Measurements from ENCODE around the gene AADAT.
"Not testable (repeated sequence)": the region's sequence is repeated elsewhere in the genome, so short reads cannot be mapped to it uniquely, and the experiment has no call there.

AADAT gene

GRCh38 chr4:170127758-170128157 is 38.0 kb upstream of the AADAT start:
- TF ChIP-seq, protein P1, sequence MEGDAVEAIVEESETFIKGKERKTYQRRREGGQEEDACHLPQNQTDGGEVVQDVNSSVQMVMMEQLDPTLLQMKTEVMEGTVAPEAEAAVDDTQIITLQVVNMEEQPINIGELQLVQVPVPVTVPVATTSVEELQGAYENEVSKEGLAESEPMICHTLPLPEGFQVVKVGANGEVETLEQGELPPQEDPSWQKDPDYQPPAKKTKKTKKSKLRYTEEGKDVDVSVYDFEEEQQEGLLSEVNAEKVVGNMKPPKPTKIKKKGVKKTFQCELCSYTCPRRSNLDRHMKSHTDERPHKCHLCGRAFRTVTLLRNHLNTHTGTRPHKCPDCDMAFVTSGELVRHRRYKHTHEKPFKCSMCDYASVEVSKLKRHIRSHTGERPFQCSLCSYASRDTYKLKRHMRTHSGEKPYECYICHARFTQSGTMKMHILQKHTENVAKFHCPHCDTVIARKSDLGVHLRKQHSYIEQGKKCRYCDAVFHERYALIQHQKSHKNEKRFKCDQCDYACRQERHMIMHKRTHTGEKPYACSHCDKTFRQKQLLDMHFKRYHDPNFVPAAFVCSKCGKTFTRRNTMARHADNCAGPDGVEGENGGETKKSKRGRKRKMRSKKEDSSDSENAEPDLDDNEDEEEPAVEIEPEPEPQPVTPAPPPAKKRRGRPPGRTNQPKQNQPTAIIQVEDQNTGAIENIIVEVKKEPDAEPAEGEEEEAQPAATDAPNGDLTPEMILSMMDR (IDR thresholded peaks at IDR 0.05; ENCODE audit: insufficient read depth, low read length, missing control alignments) = no peak
- no peak for DNase-seq (ENCODE audit: low read depth, low spot score)
- ChIA-PET CTCF (interaction anchor here (1.3 kb wide), 1 partner anchor 10 kb away, joined by 5 read pairs; no protein-coding TSS in a partner anchor), POLR2A (no interaction called here)
- no peak overlapping the region for H3K4me3 ChIP-seq (ENCODE audit: low read depth, low read length)

- CTCF ChIA-PET = no interaction called here
Measured at GRCh38 chr4:170124406-170124805, 34.6 kb upstream of the AADAT start.

GRCh38 chr4:170122252-170122651 is 32.5 kb upstream of the AADAT start:
- DNase-seq (ENCODE audit: low read depth, low spot score) = no peak
- ChIA-PET CTCF (no interaction called here), POLR2A (no interaction called here)
- no peak overlapping the region for H3K4me3 ChIP-seq (ENCODE audit: low read depth, low read length)
- TF ChIP-seq, protein P1 (IDR thresholded peaks at IDR 0.05; ENCODE audit: insufficient read depth, low read length, missing control alignments) = no peak

More at GRCh38 chr4:170124406-170124805, 34.6 kb upstream of the AADAT start:
- no peak overlapping the region for H3K4me3 ChIP-seq (ENCODE audit: low read depth, low read length)
- POLR2A ChIA-PET = no interaction called here
- TF ChIP-seq, protein P1 (IDR thresholded peaks at IDR 0.05; ENCODE audit: insufficient read depth, low read length, missing control alignments) = no peak
- DNase-seq (ENCODE audit: low read depth, low spot score) = no peak

- ChIA-PET CTCF (no interaction called here), POLR2A (no interaction called here)
- H3K4me3 ChIP-seq (ENCODE audit: low read depth, low read length) = no peak overlapping the region
- DNase-seq (ENCODE audit: low read depth, low spot score) = no peak
- TF ChIP-seq, protein P1 (IDR thresholded peaks at IDR 0.05; ENCODE audit: insufficient read depth, low read length, missing control alignments) = no peak
Measured at GRCh38 chr4:170114636-170115035, 24.9 kb upstream of the AADAT start.

GRCh38 chr4:170114183-170114582 is 24.4 kb upstream of the AADAT start:
- POLR2A ChIA-PET; DNase-seq (ENCODE audit: low read depth, low spot score); H3K4me3 ChIP-seq (ENCODE audit: low read depth, low read length); CTCF ChIA-PET: not testable (repeated sequence)

GRCh38 chr4:170111546-170111945 is 21.8 kb upstream of the AADAT start:
- no peak for DNase-seq (ENCODE audit: low read depth, low spot score)
- TF ChIP-seq, protein P1 (IDR thresholded peaks at IDR 0.05; ENCODE audit: insufficient read depth, low read length, missing control alignments) = no peak
- CTCF ChIA-PET = no interaction called here
- no peak overlapping the region for H3K4me3 ChIP-seq (ENCODE audit: low read depth, low read length)
- POLR2A ChIA-PET = no interaction called here

GRCh38 chr4:170111085-170111484 is 21.3 kb upstream of the AADAT start:
- TF ChIP-seq, protein P1 (IDR thresholded peaks at IDR 0.05; ENCODE audit: insufficient read depth, low read length, missing control alignments) = no peak
- H3K4me3 ChIP-seq (ENCODE audit: low read depth, low read length) = no peak overlapping the region
- no peak for DNase-seq (ENCODE audit: low read depth, low spot score)
- CTCF ChIA-PET = no interaction called here
- POLR2A ChIA-PET = no interaction called here
